Measurements from ENCODE around the gene ATXN1. TPM values are rescaled to one million over a fixed set of nuclear protein-coding genes. Genes with fewer than 3 reads are reported as not detected.

Gene ATXN1
- total RNA-seq, 4 donors from 2014 or later: 38.7 to 78.3 (median 62.6) TPM

- 90 to 100% methylated on average over 5 of the region's 9 CpGs for WGBS, 2 donors (ENCODE audit: low coverage in 1 of 2)
- ATAC-seq: no peak
These were observed 383.8 kb downstream of the ATXN1 start for GRCh38 chr6:16377470-16377869.

GRCh38 chr6:16375843-16376242 is 385.4 kb downstream of the ATXN1 start:
- H3K27me3 ChIP-seq: no peaks in the 10 kb centered on the region
- 77% methylated on average over 3 of the region's 3 CpGs for whole genome bisulfite sequencing, 2 donors (ENCODE audit: low coverage in 1 of 2)
- H3K4me1 ChIP-seq: peaks cover 0 to 6% (median 0%) of the 10 kb centered on the region in 3 donors
- no peaks in the 10 kb centered on the region for H3K9me3 ChIP-seq
- no peak for ATAC-seq
- no peak overlapping the region for H3K4me3 ChIP-seq
- H3K36me3 ChIP-seq: no peaks in the 10 kb centered on the region
- TF ChIP-seq POLR2A (IDR thresholded peaks at IDR 0.05) (no peak), EP300 (IDR thresholded peaks at IDR 0.05) (no peak), POLR2AphosphoS5 (IDR thresholded peaks at IDR 0.05) (no peak), CTCF (IDR thresholded peaks at IDR 0.05) (no peak)
- H3K27ac ChIP-seq: no peak overlapping the region

More at GRCh38 chr6:16377470-16377869, 383.8 kb downstream of the ATXN1 start:
- Histone ChIP-seq H3K4me1 (peaks cover 0 to 6% (median 0%) of the 10 kb centered on the region in 3 donors), H3K4me3 (no peak overlapping the region), H3K9me3 (no peaks in the 10 kb centered on the region), H3K27me3 (no peaks in the 10 kb centered on the region), H3K36me3 (no peaks in the 10 kb centered on the region), H3K27ac (no peak overlapping the region)
- no peak for TF ChIP-seq POLR2AphosphoS5 (IDR thresholded peaks at IDR 0.05)

- no peak for ATAC-seq
- TF ChIP-seq EP300 (IDR thresholded peaks at IDR 0.05): no peak
- no peak for TF ChIP-seq CTCF (IDR thresholded peaks at IDR 0.05)
- TF ChIP-seq POLR2AphosphoS5 (IDR thresholded peaks at IDR 0.05): no peak
- TF ChIP-seq POLR2A (IDR thresholded peaks at IDR 0.05): no peak
- H3K4me1 ChIP-seq: peaks cover 0 to 6% (median 0%) of the 10 kb centered on the region in 3 donors
- H3K27ac ChIP-seq: no peak overlapping the region
- no peak overlapping the region for H3K4me3 ChIP-seq
- H3K9me3 ChIP-seq: no peaks in the 10 kb centered on the region
- WGBS, 2 donors (ENCODE audit: low coverage in 1 of 2): 75 to 92% methylated on average over 1 of the region's 1 CpG
- H3K36me3 ChIP-seq: no peaks in the 10 kb centered on the region
- no peaks in the 10 kb centered on the region for H3K27me3 ChIP-seq
These were observed 386.1 kb downstream of the ATXN1 start for GRCh38 chr6:16375206-16375605.

- H3K4me1 ChIP-seq: peaks cover 0 to 6% (median 0%) of the 10 kb centered on the region in 3 donors
- 90 to 96% methylated on average over 3 to 7 of the region's 10 CpGs for WGBS, 2 donors (ENCODE audit: low coverage in 1 of 2)
- no peak overlapping the region for H3K4me3 ChIP-seq
- no peak overlapping the region for H3K27ac ChIP-seq
- H3K36me3 ChIP-seq: no peaks in the 10 kb centered on the region
- no peaks in the 10 kb centered on the region for H3K9me3 ChIP-seq
- ATAC-seq: no peak
- H3K27me3 ChIP-seq: no peaks in the 10 kb centered on the region
- TF ChIP-seq POLR2A (IDR thresholded peaks at IDR 0.05) (no peak), CTCF (IDR thresholded peaks at IDR 0.05) (no peak), POLR2AphosphoS5 (IDR thresholded peaks at IDR 0.05) (no peak), EP300 (IDR thresholded peaks at IDR 0.05) (no peak)
These were observed 386.6 kb downstream of the ATXN1 start for GRCh38 chr6:16374461-16375200.

GRCh38 chr6:16374016-16374415 is 387.2 kb downstream of the ATXN1 start:
- TF ChIP-seq CTCF (IDR thresholded peaks at IDR 0.05) (no peak), EP300 (IDR thresholded peaks at IDR 0.05) (no peak), POLR2A (IDR thresholded peaks at IDR 0.05) (no peak), POLR2AphosphoS5 (IDR thresholded peaks at IDR 0.05) (no peak)
- no peak overlapping the region for H3K27ac ChIP-seq
- peaks cover 0 to 6% (median 0%) of the 10 kb centered on the region in 3 donors for H3K4me1 ChIP-seq
- 67 to 100% methylated on average over 2 to 3 of the region's 3 CpGs for WGBS, 2 donors (ENCODE audit: low coverage in 1 of 2)
- H3K4me3 ChIP-seq: no peak overlapping the region
- H3K27me3 ChIP-seq: no peaks in the 10 kb centered on the region
- ATAC-seq: no peak
- H3K36me3 ChIP-seq: no peaks in the 10 kb centered on the region
- no peaks in the 10 kb centered on the region for H3K9me3 ChIP-seq

All from gastroesophageal sphincter (tissue), 4 donors.